Measurements from ENCODE around the gene TTC7B. TPM values are rescaled to one million over a fixed set of nuclear protein-coding genes. Genes with fewer than 3 reads are reported as not detected.

The TTC7B gene
- total RNA-seq, 4 donors from 2014 or later: 35.0 to 78.7 (median 36.8) TPM

GRCh38 chr14:90731487-90731886, 84.7 kb downstream of the TTC7B start:
- DNase-seq (no peak), ATAC-seq (no peak)
- Histone ChIP-seq H3K36me3 (no peaks in the 10 kb centered on the region), H3K27me3 (no peaks in the 10 kb centered on the region), H3K4me3 (no peak overlapping the region), H3K27ac (no peak overlapping the region), H3K4me1 (peaks cover 5 to 19% of the 10 kb centered on the region in 2 donors), H3K9me3 (no peaks in the 10 kb centered on the region)
- intact Hi-C loops (cut with DNase I; ENCODE audit: low total_unique reads): no loop called here
- in situ Hi-C loops (cut with MboI; ENCODE audit: low sequenced_read_pairs in 4 of 4): no loop called here
- TF ChIP-seq POLR2A (IDR thresholded peaks at IDR 0.05): no peak
- no peak for TF ChIP-seq CTCF (IDR thresholded peaks at IDR 0.05 in 4 of 5, conservative IDR thresholded peaks at IDR 0.05 in 1 of 5)

GRCh38 chr14:90730206-90730766, 85.9 kb downstream of the TTC7B start:
- Histone ChIP-seq H3K4me1 (peaks cover 12 to 24% of the 10 kb centered on the region in 2 donors), H3K9me3 (no peaks in the 10 kb centered on the region), H3K27ac (no peak overlapping the region), H3K27me3 (no peaks in the 10 kb centered on the region), H3K36me3 (no peaks in the 10 kb centered on the region), H3K4me3 (no peak overlapping the region)
- TF ChIP-seq CTCF (IDR thresholded peaks at IDR 0.05 in 4 of 5, conservative IDR thresholded peaks at IDR 0.05 in 1 of 5) (no peak), POLR2A (IDR thresholded peaks at IDR 0.05) (no peak)
- intact Hi-C loops (cut with DNase I; ENCODE audit: low total_unique reads): no loop called here
- in situ Hi-C loops (cut with MboI; ENCODE audit: low sequenced_read_pairs in 4 of 4): no loop called here
- DNase-seq (no peak), ATAC-seq (no peak)

- H3K36me3 ChIP-seq: no peaks in the 10 kb centered on the region
- H3K27me3 ChIP-seq: no peaks in the 10 kb centered on the region
- DNase-seq (no peak), ATAC-seq (no peak)
- peaks cover 13 to 24% of the 10 kb centered on the region in 2 donors for H3K4me1 ChIP-seq
- no peak for TF ChIP-seq CTCF (IDR thresholded peaks at IDR 0.05 in 4 of 5, conservative IDR thresholded peaks at IDR 0.05 in 1 of 5)
- TF ChIP-seq POLR2A (IDR thresholded peaks at IDR 0.05): no peak
- H3K27ac ChIP-seq: no peak overlapping the region
- no peaks in the 10 kb centered on the region for H3K9me3 ChIP-seq
- in situ Hi-C loops (cut with MboI; ENCODE audit: low sequenced_read_pairs in 4 of 4): no loop called here
- no peak overlapping the region for H3K4me3 ChIP-seq
- intact Hi-C loops (cut with DNase I; ENCODE audit: low total_unique reads): no loop called here
These were observed 87.3 kb downstream of the TTC7B start for GRCh38 chr14:90728951-90729350.

GRCh38 chr14:90727082-90727481, 89.1 kb downstream of the TTC7B start:
- Histone ChIP-seq H3K36me3 (no peaks in the 10 kb centered on the region), H3K9me3 (no peaks in the 10 kb centered on the region), H3K4me1 (peaks cover 13 to 17% of the 10 kb centered on the region in 2 donors), H3K27me3 (no peaks in the 10 kb centered on the region), H3K27ac (peak overlapping the region; percentile 62 to 81 (median 78)), H3K4me3 (no peak overlapping the region)
- ATAC-seq (peak in 1 of 2 donors; percentile 10), DNase-seq (no peak)
- TF ChIP-seq CTCF (IDR thresholded peaks at IDR 0.05 in 4 of 5, conservative IDR thresholded peaks at IDR 0.05 in 1 of 5) (no peak), POLR2A (IDR thresholded peaks at IDR 0.05) (no peak)
- intact Hi-C loops (cut with DNase I; ENCODE audit: low total_unique reads) (no loop called here), in situ Hi-C loops (cut with MboI; ENCODE audit: low sequenced_read_pairs in 4 of 4) (no loop called here)

GRCh38 chr14:90726656-90727055, 89.6 kb downstream of the TTC7B start:
- DNase-seq (peak; percentile 78 to 79), ATAC-seq (peak; percentile 88)

More at GRCh38 chr14:90726656-90727055, 89.6 kb downstream of the TTC7B start:
- Histone ChIP-seq H3K27me3 (no peaks in the 10 kb centered on the region), H3K4me3 (no peak overlapping the region), H3K4me1 (peaks cover 16 to 19% of the 10 kb centered on the region in 2 donors), H3K36me3 (no peaks in the 10 kb centered on the region), H3K27ac (peak overlapping the region; percentile 62 to 81 (median 78)), H3K9me3 (no peaks in the 10 kb centered on the region)
- peak in 4 of 5 experiments; percentile 25 to 49 (median 32) for TF ChIP-seq CTCF (IDR thresholded peaks at IDR 0.05 in 4 of 5, conservative IDR thresholded peaks at IDR 0.05 in 1 of 5)
- peak in 1 of 2 donors; percentile 29 for TF ChIP-seq POLR2A (IDR thresholded peaks at IDR 0.05)
- in situ Hi-C loops (cut with MboI; ENCODE audit: low sequenced_read_pairs in 4 of 4) (no loop called here), intact Hi-C loops (cut with DNase I; ENCODE audit: low total_unique reads) (loop anchor here (1.0 kb wide), 1 partner anchor 327 kb away; no protein-coding TSS in a partner anchor)

Data from gastrocnemius medialis (tissue), 4 donors.